ENCODE results near the gene PIAS4.

- TF ChIP-seq ZNF274 (IDR thresholded peaks at IDR 0.05; ENCODE audit: low read length) (no peak), ZNF274 (tag by site-specific recombination; IDR thresholded peaks at IDR 0.05; ENCODE audit: borderline replicate concordance) (no peak), ZNF404 (tag by site-specific recombination; IDR thresholded peaks at IDR 0.05) (no peak), CTCF (tag by site-specific recombination; IDR thresholded peaks at IDR 0.05) (no peak), ZNF202 (tag by site-specific recombination; IDR thresholded peaks at IDR 0.05; ENCODE audit: borderline replicate concordance) (no peak), ZNF362 (tag by site-specific recombination; IDR thresholded peaks at IDR 0.05) (no peak)
Measured at GRCh38 chr19:4034048-4035017, 26.8 kb downstream of the PIAS4 start.

All from HEK293 (cell line).